ENCODE data around the gene RRAS2.
A peak's percentile ranks its signal among the peaks of the same experiment; 100 is the strongest.

Gene RRAS2

GRCh38 chr11:14336507-14337503 is 22.2 kb downstream of the RRAS2 start (continued):
- TF ChIP-seq ELK4 (IDR thresholded peaks at IDR 0.05; ENCODE audit: borderline replicate concordance, low read depth, low read length) (no peak), ZNF398 (tag by site-specific recombination; IDR thresholded peaks at IDR 0.05) (no peak), ZNF529 (tag by site-specific recombination; IDR thresholded peaks at IDR 0.05; ENCODE audit: insufficient replicate concordance) (no peak), TCF7L2 (IDR thresholded peaks at IDR 0.05; ENCODE audit: borderline replicate concordance, low read depth, low read length) (no peak), ZNF157 (tag by site-specific recombination; IDR thresholded peaks at IDR 0.05) (no peak), PRDM4 (tag by site-specific recombination; IDR thresholded peaks at IDR 0.05) (no peak), ZBTB44 (tag by site-specific recombination; IDR thresholded peaks at IDR 0.05) (no peak), ZNF302 (tag by site-specific recombination; IDR thresholded peaks at IDR 0.05; ENCODE audit: low read depth) (no peak), ZNF629 (tag by site-specific recombination; IDR thresholded peaks at IDR 0.05) (peak; percentile 49; the same call in 1 of the 2 replicates), GLIS1 (tag by site-specific recombination; IDR thresholded peaks at IDR 0.05) (no peak), ZNF639 (tag by site-specific recombination; IDR thresholded peaks at IDR 0.05) (no peak), ZNF18 (tag by site-specific recombination; IDR thresholded peaks at IDR 0.05) (no peak), ZNF843 (tag by site-specific recombination; IDR thresholded peaks at IDR 0.05) (no peak), ZNF37A (tag by site-specific recombination; IDR thresholded peaks at IDR 0.05) (no peak), ZNF155 (tag by site-specific recombination; IDR thresholded peaks at IDR 0.05) (no peak), ZNF362 (tag by site-specific recombination; IDR thresholded peaks at IDR 0.05) (no peak), ZNF394 (tag by site-specific recombination; IDR thresholded peaks at IDR 0.05; ENCODE audit: borderline replicate concordance) (peak; percentile 43; the same call in 1 of the 2 replicates), ZNF654 (tag by site-specific recombination; IDR thresholded peaks at IDR 0.05; ENCODE audit: low read depth) (no peak), PBX3 (CRISPR knock-in tag; IDR thresholded peaks at IDR 0.05) (no peak), ZNF114 (tag by site-specific recombination; IDR thresholded peaks at IDR 0.05) (no peak), ZNF560 (tag by site-specific recombination; IDR thresholded peaks at IDR 0.05; ENCODE audit: borderline replicate concordance) (no peak), ZNF558 (tag by site-specific recombination; IDR thresholded peaks at IDR 0.05) (0 out of 2 replicates have a peak, but pooled peaks have one; percentile 53), ZNF670 (tag by site-specific recombination; IDR thresholded peaks at IDR 0.05; ENCODE audit: low read depth) (no peak)
